ENCODE measurements around the gene PNCK. TPM values are rescaled to one million over a fixed set of nuclear protein-coding genes. Genes with fewer than 3 reads are reported as not detected.

The PNCK gene
- total RNA-seq, 1 experiment from 2014 or later, result 0.84 TPM

GRCh38 chrX:153702336-153703035 lies 28.9 kb upstream of the PNCK start:
- H3K36me3 ChIP-seq (ENCODE audit: control insufficient read depth in 1 of 2, insufficient read depth in 2 of 2, low read length in 2 of 2), result no peaks in the 10 kb centered on the region; a peak in 1 of 4 replicates
- RAD21 ChIA-PET (ENCODE audit: low non-redundant PET in 1 of 2, low total read pairs in 2 of 2, uncharacterized antibody in 2 of 2, unreplicated experiment in 2 of 2), result no interaction called here
- TF ChIP-seq CBX3 (IDR thresholded peaks at IDR 0.05; ENCODE audit: low read depth) (no peak), POLR2A (IDR thresholded peaks at IDR 0.05; ENCODE audit: borderline replicate concordance, extremely low read depth, insufficient read depth, insufficient read length) (no peak)

GRCh38 chrX:153701706-153702105 lies 28.1 kb upstream of the PNCK start:
- POLR2A ChIA-PET, result no interaction called here
- H3K4me1 ChIP-seq (ENCODE audit: control insufficient read depth in 1 of 2, insufficient read depth in 2 of 2, low read length in 2 of 2), result no peaks in the 10 kb centered on the region
- no peaks in the 10 kb centered on the region for H4K20me1 ChIP-seq (ENCODE audit: insufficient read depth)
- H3K4me3 ChIP-seq (replicated peaks in 1 of 2; ENCODE audit: low read depth in 1 of 2, low read length in 2 of 2), result no peak overlapping the region
- H2AFZ ChIP-seq (ENCODE audit: low read depth, low read length, poor library complexity, severe bottlenecking), result no peak overlapping the region
- no peaks in the 10 kb centered on the region for H3K36me3 ChIP-seq (ENCODE audit: control insufficient read depth in 1 of 2, insufficient read depth in 2 of 2, low read length in 2 of 2)
- H3K9me3 ChIP-seq (ENCODE audit: control insufficient read depth in 1 of 2, insufficient read depth in 1 of 2, low read depth in 1 of 2, low read length in 2 of 2), result no peaks in the 10 kb centered on the region
- DNase-seq (ENCODE audit: low read depth, low spot score), result no peak
- H3K79me2 ChIP-seq (ENCODE audit: insufficient read depth, low read length), result peaks cover 2% of the 10 kb centered on the region; the same call in 1 of the 2 replicates
- TF ChIP-seq SIN3A (IDR thresholded peaks at IDR 0.05; ENCODE audit: low read depth), result no peak
- TF ChIP-seq TCF7L2 (IDR thresholded peaks at IDR 0.05; ENCODE audit: borderline replicate concordance, extremely low read depth, insufficient read depth, insufficient read length), result no peak
- intact Hi-C loops (cut with micrococcal nuclease), result no loop called here
- RAD21 ChIA-PET (ENCODE audit: low non-redundant PET in 1 of 2, low total read pairs in 2 of 2, uncharacterized antibody in 2 of 2, unreplicated experiment in 2 of 2), result no interaction called here
- no TSS peak for BruUV-seq (replicated peaks)
- CTCF ChIA-PET, result no interaction called here
- H3K27me3 ChIP-seq (ENCODE audit: insufficient read depth, low read length), result no peaks in the 10 kb centered on the region
- no peak overlapping the region for H3K9ac ChIP-seq (ENCODE audit: low read length)
- no peak overlapping the region for H3K4me2 ChIP-seq (ENCODE audit: low read length)
- no peak overlapping the region for H3K27ac ChIP-seq (ENCODE audit: low read depth, low read length)
- ATAC-seq, result no peak
- H3K9me2 ChIP-seq (ENCODE audit: insufficient read depth), result no peaks in the 10 kb centered on the region

More at GRCh38 chrX:153702336-153703035, 28.9 kb upstream of the PNCK start:
- no peak overlapping the region for H2AFZ ChIP-seq (ENCODE audit: low read depth, low read length, poor library complexity, severe bottlenecking)
- no peak for ATAC-seq
- H3K9me2 ChIP-seq (ENCODE audit: insufficient read depth), result no peaks in the 10 kb centered on the region
- intact Hi-C loops (cut with micrococcal nuclease), result no loop called here
- BruUV-seq (replicated peaks), result no TSS peak
- no peaks in the 10 kb centered on the region for H3K27me3 ChIP-seq (ENCODE audit: insufficient read depth, low read length)
- H3K27ac ChIP-seq (ENCODE audit: low read depth, low read length), result no peak overlapping the region
- peaks cover 5% of the 10 kb centered on the region; the same call in 1 of the 2 replicates for H3K79me2 ChIP-seq (ENCODE audit: insufficient read depth, low read length)
- ChIA-PET POLR2A (no interaction called here), CTCF (no interaction called here)
- no peaks in the 10 kb centered on the region for H3K4me1 ChIP-seq (ENCODE audit: control insufficient read depth in 1 of 2, insufficient read depth in 2 of 2, low read length in 2 of 2)
- no peaks in the 10 kb centered on the region for H4K20me1 ChIP-seq (ENCODE audit: insufficient read depth)
- H3K9ac ChIP-seq (ENCODE audit: low read length), result no peak overlapping the region
- no peak overlapping the region for H3K4me3 ChIP-seq (replicated peaks in 1 of 2; ENCODE audit: low read depth in 1 of 2, low read length in 2 of 2)
- no peak overlapping the region for H3K4me2 ChIP-seq (ENCODE audit: low read length)
- H3K9me3 ChIP-seq (ENCODE audit: control insufficient read depth in 1 of 2, insufficient read depth in 1 of 2, low read depth in 1 of 2, low read length in 2 of 2), result no peaks in the 10 kb centered on the region
- no peak for DNase-seq (ENCODE audit: low read depth, low spot score)
